H1 (cell line): ENCODE data around the gene LRRTM4. TPM values are rescaled to one million over a fixed set of nuclear protein-coding genes. Genes with fewer than 3 reads are reported as not detected.

Source experiments
- GTF2F1 ChIP-seq: IDR thresholded peaks from 2 replicates; pipeline ENCODE4 v1.6.1; 2012; ENCODE audit warnings: low read depth, low read length, improper control_type of control experiment, borderline replicate concordance
- polyA plus RNA-seq, 7 experiments: library from polyadenylated mRNA; depleted of rRNA in 3 of 7; stranded (reverse) in 5 of 7; unstranded in 2 of 7; fragments of >200 nt in 5 of 7; fragments of 200-250 nt in 2 of 7; gene quantifications; 1 replicate in 5 of 7; 2 replicates in 1 of 7; 4 replicates in 1 of 7; pipeline versions ENCODE4 v1.2.1 to v1.2.3, GENCODE V29; 2011 to 2013; ENCODE audit warnings: missing spikeins in 2 of 7, mixed read lengths in 2 of 7
- total RNA-seq: library from RNA; stranded (reverse); fragmentation: NEBNext Ultra II Directional; extraction: Animal tissue kit (Norgen Biotek cat#: 25700); gene quantifications from 2 replicates; pipeline ENCODE4 v1.2.1, GENCODE V29; 2021

LRRTM4 gene
- total and polyA plus RNA-seq, 2 of the 8 experiments (the other 6 are each of a cell fraction or from before 2014, with no cell fraction given) = 3.6 to 9.5 TPM

DNA sequence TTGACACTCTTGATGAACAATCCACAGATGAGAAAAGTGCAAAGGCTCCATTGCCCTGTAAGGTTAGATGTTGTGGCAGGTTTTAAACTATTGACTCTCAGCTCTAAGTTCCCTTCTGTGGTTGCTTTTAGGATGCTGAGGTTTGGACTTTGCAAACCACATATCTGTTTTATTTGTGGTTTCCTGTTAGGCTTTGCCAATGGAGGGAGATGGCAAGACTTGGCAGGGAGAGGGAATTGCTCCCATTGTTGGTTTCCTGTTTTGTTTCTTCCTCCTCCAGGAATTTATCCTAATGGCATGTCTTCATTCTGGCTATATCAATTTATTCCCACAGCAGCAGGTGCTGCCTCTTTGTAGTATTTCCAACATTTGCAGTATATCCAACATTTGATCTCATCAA, 772.3 kb downstream of the LRRTM4 start (continued):
- no peak for TF ChIP-seq GTF2F1
- TF ChIP-seq, all 59 proteins: peak for 0
